GM12878 (cell line): ENCODE measurements around the gene NOL4L.

ENCODE experiments used
- BCL11A ChIP-seq: IDR thresholded peaks from 2 replicates; pipeline ENCODE4 v1.6.1; 2011; ENCODE audit warnings: low read depth, low read length
- CBX3 ChIP-seq: fragments of 200-600 bp; sonication (generic); IDR thresholded peaks from 2 replicates; pipeline ENCODE4 v1.6.1; 2016; ENCODE audit warnings: low read depth, borderline replicate concordance
- CEBPB ChIP-seq, 2 experiments: fragments of 150-350 bp in 1 of 2; IDR thresholded peaks; 2 replicates each; pipeline ENCODE4 v1.6.1; 2012 to 2014; ENCODE audit warnings: low read depth in 2 of 2, low read length in 2 of 2, borderline replicate concordance in 1 of 2, inconsistent platforms in 1 of 2
- CHD4 ChIP-seq: fragments of 200-600 bp; sonication (generic); IDR thresholded peaks from 2 replicates; pipeline ENCODE4 v1.6.1; 2016; ENCODE audit warnings: mild to moderate bottlenecking
- KLF5 ChIP-seq: fragments of 450-650 bp; IDR thresholded peaks from 2 replicates; pipeline ENCODE4 v1.6.1; 2014; ENCODE audit warnings: mild to moderate bottlenecking; ENCODE audit not compliant: partially characterized antibody
- MTA3 ChIP-seq: IDR thresholded peaks from 2 replicates; pipeline ENCODE4 v1.6.1; 2012; ENCODE audit warnings: low read length, inconsistent platforms, borderline replicate concordance
- RAD21 ChIP-seq: IDR thresholded peaks from 2 replicates; pipeline ENCODE4 v1.6.1; 2011; ENCODE audit warnings: mild to moderate bottlenecking, low read depth, low read length, moderate library complexity; ENCODE audit not compliant: insufficient read depth
- SUZ12 ChIP-seq: fragments of 200-600 bp; sonication (generic); IDR thresholded peaks from one replicate; pipeline ENCODE4 v1.6.1; 2018; ENCODE audit warnings: antibody characterized with exemption, mild to moderate bottlenecking; ENCODE audit not compliant: unreplicated experiment
- TAF1 ChIP-seq: IDR thresholded peaks from 2 replicates; pipeline ENCODE4 v1.6.1; 2011; ENCODE audit warnings: mild to moderate bottlenecking, low read depth, low read length, borderline replicate concordance
- TF ChIP-seq, protein P1 (sequence below), 3 experiments: IDR thresholded peaks in 2 of 3; conservative IDR thresholded peaks in 1 of 3; 2 replicates each; pipeline ENCODE4 v1.5.1; 2011; ENCODE audit warnings: low read depth in 3 of 3, low read length in 3 of 3, mild to moderate bottlenecking in 3 of 3, control low read depth in 2 of 3, moderate library complexity in 2 of 3, inconsistent platforms in 1 of 3, mixed read lengths in 1 of 3; ENCODE audit not compliant: control insufficient read depth in 2 of 3, insufficient read depth in 1 of 3; ENCODE audit errors: extremely low read depth in 1 of 3
- TF ChIP-seq, protein P2 (sequence below): fragments of 450-650 bp; IDR thresholded peaks from 2 replicates; pipeline ENCODE4 v1.6.1; 2016; ENCODE audit warnings: mild to moderate bottlenecking
- TF ChIP-seq, protein P3 (sequence below): IDR thresholded peaks from 2 replicates; pipeline ENCODE4 v1.6.1; 2011; ENCODE audit warnings: mild to moderate bottlenecking, low read depth, low read length, moderate library complexity; ENCODE audit not compliant: insufficient replicate concordance

DNA sequence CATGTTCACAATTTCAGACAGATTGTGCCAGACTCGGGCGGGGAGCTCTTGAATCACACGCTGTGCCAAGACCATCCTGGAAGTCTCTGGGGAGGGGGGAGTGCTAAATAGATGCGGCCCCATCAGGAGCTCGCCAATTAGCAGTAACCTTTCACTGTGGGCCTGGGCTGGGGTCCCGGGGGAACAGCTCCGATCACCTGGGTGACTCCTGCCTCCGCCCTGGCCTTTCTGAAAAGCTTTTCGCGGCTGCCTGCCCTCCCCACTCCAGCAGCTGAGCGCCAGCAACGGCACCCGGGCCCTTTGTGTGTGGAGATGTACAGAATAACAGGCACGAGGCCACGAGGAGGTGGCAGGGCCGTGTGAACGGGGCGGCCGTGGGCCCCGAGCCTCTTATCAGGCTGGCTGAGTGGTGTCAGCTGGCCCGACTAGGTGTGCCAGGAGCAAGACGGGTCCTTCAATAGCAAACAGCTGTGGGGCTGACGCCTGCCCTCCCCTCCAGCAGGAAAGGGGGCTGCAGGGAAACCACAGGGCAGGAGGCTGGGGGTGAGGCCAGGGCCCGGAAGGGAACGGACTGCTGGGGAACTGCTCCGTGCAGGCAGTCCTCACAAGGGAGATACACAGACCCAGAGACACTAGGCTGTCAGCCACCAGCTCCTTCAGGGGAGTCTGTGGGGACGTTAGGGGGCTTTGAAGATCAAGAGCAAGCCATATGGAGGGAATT is 56.8 kb downstream of the NOL4L start:
- no peak for TF ChIP-seq RAD21
- TF ChIP-seq, protein P1, sequence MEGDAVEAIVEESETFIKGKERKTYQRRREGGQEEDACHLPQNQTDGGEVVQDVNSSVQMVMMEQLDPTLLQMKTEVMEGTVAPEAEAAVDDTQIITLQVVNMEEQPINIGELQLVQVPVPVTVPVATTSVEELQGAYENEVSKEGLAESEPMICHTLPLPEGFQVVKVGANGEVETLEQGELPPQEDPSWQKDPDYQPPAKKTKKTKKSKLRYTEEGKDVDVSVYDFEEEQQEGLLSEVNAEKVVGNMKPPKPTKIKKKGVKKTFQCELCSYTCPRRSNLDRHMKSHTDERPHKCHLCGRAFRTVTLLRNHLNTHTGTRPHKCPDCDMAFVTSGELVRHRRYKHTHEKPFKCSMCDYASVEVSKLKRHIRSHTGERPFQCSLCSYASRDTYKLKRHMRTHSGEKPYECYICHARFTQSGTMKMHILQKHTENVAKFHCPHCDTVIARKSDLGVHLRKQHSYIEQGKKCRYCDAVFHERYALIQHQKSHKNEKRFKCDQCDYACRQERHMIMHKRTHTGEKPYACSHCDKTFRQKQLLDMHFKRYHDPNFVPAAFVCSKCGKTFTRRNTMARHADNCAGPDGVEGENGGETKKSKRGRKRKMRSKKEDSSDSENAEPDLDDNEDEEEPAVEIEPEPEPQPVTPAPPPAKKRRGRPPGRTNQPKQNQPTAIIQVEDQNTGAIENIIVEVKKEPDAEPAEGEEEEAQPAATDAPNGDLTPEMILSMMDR (IDR thresholded peaks at IDR 0.05 in 2 of 3, conservative IDR thresholded peaks at IDR 0.05 in 1 of 3; ENCODE audit: control insufficient read depth in 2 of 3, extremely low read depth in 1 of 3, insufficient read depth in 1 of 3, low read depth in 3 of 3, low read length in 3 of 3) = no peak
- TF ChIP-seq MTA3 = no peak
- TF ChIP-seq CBX3 = no peak
- no peak for TF ChIP-seq KLF5
- no peak for TF ChIP-seq SUZ12
- TF ChIP-seq CEBPB (IDR thresholded peaks at IDR 0.05; ENCODE audit: borderline replicate concordance in 1 of 2, low read depth in 2 of 2, low read length in 2 of 2) = no peak
- TF ChIP-seq CHD4 = no peak
- TF ChIP-seq BCL11A = no peak
- TF ChIP-seq, protein P2, sequence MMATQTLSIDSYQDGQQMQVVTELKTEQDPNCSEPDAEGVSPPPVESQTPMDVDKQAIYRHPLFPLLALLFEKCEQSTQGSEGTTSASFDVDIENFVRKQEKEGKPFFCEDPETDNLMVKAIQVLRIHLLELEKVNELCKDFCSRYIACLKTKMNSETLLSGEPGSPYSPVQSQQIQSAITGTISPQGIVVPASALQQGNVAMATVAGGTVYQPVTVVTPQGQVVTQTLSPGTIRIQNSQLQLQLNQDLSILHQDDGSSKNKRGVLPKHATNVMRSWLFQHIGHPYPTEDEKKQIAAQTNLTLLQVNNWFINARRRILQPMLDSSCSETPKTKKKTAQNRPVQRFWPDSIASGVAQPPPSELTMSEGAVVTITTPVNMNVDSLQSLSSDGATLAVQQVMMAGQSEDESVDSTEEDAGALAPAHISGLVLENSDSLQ = no peak
- TF ChIP-seq, protein P3, sequence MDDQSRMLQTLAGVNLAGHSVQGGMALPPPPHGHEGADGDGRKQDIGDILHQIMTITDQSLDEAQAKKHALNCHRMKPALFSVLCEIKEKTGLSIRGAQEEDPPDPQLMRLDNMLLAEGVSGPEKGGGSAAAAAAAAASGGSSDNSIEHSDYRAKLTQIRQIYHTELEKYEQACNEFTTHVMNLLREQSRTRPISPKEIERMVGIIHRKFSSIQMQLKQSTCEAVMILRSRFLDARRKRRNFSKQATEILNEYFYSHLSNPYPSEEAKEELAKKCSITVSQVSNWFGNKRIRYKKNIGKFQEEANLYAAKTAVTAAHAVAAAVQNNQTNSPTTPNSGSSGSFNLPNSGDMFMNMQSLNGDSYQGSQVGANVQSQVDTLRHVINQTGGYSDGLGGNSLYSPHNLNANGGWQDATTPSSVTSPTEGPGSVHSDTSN = no peak
- no peak for TF ChIP-seq TAF1
